Activated T-cell treated with anti-CD3 and anti-CD28 coated beads, Interleukin-2, amount 50 U/mL, for 4 hours (primary cell): ENCODE data around the gene IL1RN. TPM values are rescaled to one million over a fixed set of nuclear protein-coding genes. Genes with fewer than 3 reads are reported as not detected.
"Not testable (repeated sequence)": the region's sequence is repeated elsewhere in the genome, so short reads cannot be mapped to it uniquely, and the experiment has no call there.

Experiments used
- ATAC-seq, 2 donors: fragments of 200-7000 bp; cut with Tn5 transposase; one replicate each; pipeline ENCODE4 v1.10.0; 2021
- DNase-seq: peaks from one replicate; pipeline ENCODE4 v3.0.0-alpha.2; 2020
- H3K27me3 Mint-ChIP-seq: one replicate; pipeline ENCODE4 v1.8.0; 2021; ENCODE audit warnings: low read depth, mixed read lengths
- H3K36me3 Mint-ChIP-seq: one replicate; pipeline ENCODE4 v1.8.0; 2022; ENCODE audit warnings: mixed read lengths; ENCODE audit not compliant: insufficient read depth
- H3K4me1 Mint-ChIP-seq: one replicate; pipeline ENCODE4 v1.8.0; 2021; ENCODE audit warnings: low read depth, mixed read lengths
- H3K4me3 Mint-ChIP-seq: one replicate; pipeline ENCODE4 v1.8.0; 2021; ENCODE audit warnings: mild to moderate bottlenecking, moderate library complexity, mixed read lengths
- H3K9me3 Mint-ChIP-seq: one replicate; pipeline ENCODE4 v1.8.0; 2021; ENCODE audit warnings: mixed read lengths
- total RNA-seq, 3 donors: library from RNA; stranded (reverse); gene quantifications; one replicate each; pipeline ENCODE4 v1.2.1, GENCODE V29; 2021

The IL1RN gene
- total RNA-seq, 3 donors from 2014 or later, result 1.2 to 2.5 (median 1.8) TPM

- Mint-ChIP-seq H3K4me1 (peaks cover 16% of the 10 kb centered on the region), H3K36me3 (no peaks in the 10 kb centered on the region), H3K4me3 (no peak overlapping the region), H3K9me3 (peaks cover 15% of the 10 kb centered on the region), H3K27me3 (no peaks in the 10 kb centered on the region)
- ATAC-seq, result no peak
- no peak for DNase-seq
These were observed 33.8 kb upstream of the IL1RN start for GRCh38 chr2:113093613-113093977.

- not testable (repeated sequence) for H3K36me3 Mint-ChIP-seq, DNase-seq, H3K4me3 Mint-ChIP-seq, ATAC-seq, H3K27me3 Mint-ChIP-seq
- Mint-ChIP-seq H3K4me1 (peaks cover 18% of the 10 kb centered on the region), H3K9me3 (peaks cover 15% of the 10 kb centered on the region)
These were observed 31.1 kb upstream of the IL1RN start for GRCh38 chr2:113096306-113096705.

GRCh38 chr2:113096842-113097618 lies 30.4 kb upstream of the IL1RN start:
- H3K36me3 Mint-ChIP-seq, DNase-seq, H3K4me3 Mint-ChIP-seq, H3K27me3 Mint-ChIP-seq: not testable (repeated sequence)
- peaks cover 18% of the 10 kb centered on the region for H3K4me1 Mint-ChIP-seq
- H3K9me3 Mint-ChIP-seq, result peaks cover 15% of the 10 kb centered on the region
- peak in 1 of 2 donors; percentile 39 for ATAC-seq

- Mint-ChIP-seq H3K27me3 (peaks cover 1% of the 10 kb centered on the region), H3K9me3 (peaks cover 20% of the 10 kb centered on the region), H3K36me3 (no peaks in the 10 kb centered on the region), H3K4me3 (peak overlapping the region; percentile 62), H3K4me1 (peaks cover 20% of the 10 kb centered on the region)
- DNase-seq, result no peak
- peak; percentile 94 for ATAC-seq
These were observed 29.4 kb upstream of the IL1RN start for GRCh38 chr2:113098041-113098440.

- peak overlapping the region; percentile 62 for H3K4me3 Mint-ChIP-seq
- DNase-seq (no peak), ATAC-seq (no peak)
- peaks cover 20% of the 10 kb centered on the region for H3K9me3 Mint-ChIP-seq
- peaks cover 1% of the 10 kb centered on the region for H3K27me3 Mint-ChIP-seq
- H3K4me1 Mint-ChIP-seq, result peaks cover 23% of the 10 kb centered on the region
- H3K36me3 Mint-ChIP-seq, result no peaks in the 10 kb centered on the region
These were observed 28.9 kb upstream of the IL1RN start for GRCh38 chr2:113098532-113098931.

GRCh38 chr2:113102133-113102532 lies 25.3 kb upstream of the IL1RN start:
- peaks cover 17% of the 10 kb centered on the region for H3K9me3 Mint-ChIP-seq
- H3K36me3 Mint-ChIP-seq, result no peaks in the 10 kb centered on the region
- DNase-seq, result no peak
- peaks cover 1% of the 10 kb centered on the region for H3K27me3 Mint-ChIP-seq
- H3K4me1 Mint-ChIP-seq, result peaks cover 43% of the 10 kb centered on the region
- ATAC-seq, result no peak
- no peak overlapping the region for H3K4me3 Mint-ChIP-seq

GRCh38 chr2:113103277-113103676 lies 24.1 kb upstream of the IL1RN start:
- peaks cover 9% of the 10 kb centered on the region for H3K9me3 Mint-ChIP-seq
- DNase-seq (no peak), ATAC-seq (no peak)
- H3K36me3 Mint-ChIP-seq, result no peaks in the 10 kb centered on the region
- H3K4me3 Mint-ChIP-seq, result no peak overlapping the region
- peaks cover 2% of the 10 kb centered on the region for H3K27me3 Mint-ChIP-seq
- peaks cover 32% of the 10 kb centered on the region for H3K4me1 Mint-ChIP-seq

- H3K4me3 Mint-ChIP-seq, result no peak overlapping the region
- DNase-seq (no peak), ATAC-seq (peak; percentile 82 to 83)
- H3K36me3 Mint-ChIP-seq, result no peaks in the 10 kb centered on the region
- peaks cover 9% of the 10 kb centered on the region for H3K9me3 Mint-ChIP-seq
- H3K4me1 Mint-ChIP-seq, result peaks cover 29% of the 10 kb centered on the region
- peaks cover 6% of the 10 kb centered on the region for H3K27me3 Mint-ChIP-seq
These were observed 23.3 kb upstream of the IL1RN start for GRCh38 chr2:113104054-113104611.

GRCh38 chr2:113105047-113105785 lies 22.2 kb upstream of the IL1RN start:
- H3K9me3 Mint-ChIP-seq, result peaks cover 9% of the 10 kb centered on the region
- peaks cover 29% of the 10 kb centered on the region for H3K4me1 Mint-ChIP-seq
- DNase-seq, result peak; percentile 29
- no peak overlapping the region for H3K4me3 Mint-ChIP-seq
- ATAC-seq, result peak; percentile 65 to 70
- H3K36me3 Mint-ChIP-seq, result no peaks in the 10 kb centered on the region
- peaks cover 10% of the 10 kb centered on the region for H3K27me3 Mint-ChIP-seq

GRCh38 chr2:113111121-113111520 lies 16.3 kb upstream of the IL1RN start:
- Mint-ChIP-seq H3K4me1 (peaks cover 5% of the 10 kb centered on the region), H3K9me3 (no peaks in the 10 kb centered on the region), H3K27me3 (peaks cover 8% of the 10 kb centered on the region), H3K4me3 (no peak overlapping the region), H3K36me3 (no peaks in the 10 kb centered on the region)
- DNase-seq (no peak), ATAC-seq (no peak)

- Mint-ChIP-seq H3K4me1 (peaks cover 8% of the 10 kb centered on the region), H3K9me3 (no peaks in the 10 kb centered on the region), H3K4me3 (no peak overlapping the region), H3K27me3 (peaks cover 8% of the 10 kb centered on the region), H3K36me3 (no peaks in the 10 kb centered on the region)
- DNase-seq (no peak), ATAC-seq (no peak)
These were observed 15.5 kb upstream of the IL1RN start for GRCh38 chr2:113111823-113112287.

GRCh38 chr2:113112441-113112840 lies 15.0 kb upstream of the IL1RN start:
- ATAC-seq (no peak), DNase-seq (no peak)
- Mint-ChIP-seq H3K9me3 (no peaks in the 10 kb centered on the region), H3K36me3 (no peaks in the 10 kb centered on the region), H3K4me1 (peaks cover 8% of the 10 kb centered on the region), H3K27me3 (peaks cover 8% of the 10 kb centered on the region), H3K4me3 (no peak overlapping the region)

- H3K4me1 Mint-ChIP-seq, result peaks cover 8% of the 10 kb centered on the region
- DNase-seq (no peak), ATAC-seq (no peak)
- H3K9me3 Mint-ChIP-seq, result no peaks in the 10 kb centered on the region
- H3K4me3 Mint-ChIP-seq, result no peak overlapping the region
- H3K36me3 Mint-ChIP-seq, result no peaks in the 10 kb centered on the region
- H3K27me3 Mint-ChIP-seq, result peaks cover 8% of the 10 kb centered on the region
These were observed 14.5 kb upstream of the IL1RN start for GRCh38 chr2:113112871-113113270.

- no peak overlapping the region for H3K4me3 Mint-ChIP-seq
- ATAC-seq (no peak), DNase-seq (no peak)
- H3K27me3 Mint-ChIP-seq, result peaks cover 3% of the 10 kb centered on the region
- H3K9me3 Mint-ChIP-seq, result no peaks in the 10 kb centered on the region
- peaks cover 8% of the 10 kb centered on the region for H3K4me1 Mint-ChIP-seq
- no peaks in the 10 kb centered on the region for H3K36me3 Mint-ChIP-seq
These were observed 13.6 kb upstream of the IL1RN start for GRCh38 chr2:113113807-113114206.
